HG03175 (cell line): ENCODE measurements around the gene RNF146.
"Not testable (repeated sequence)": the region's sequence is repeated elsewhere in the genome, so short reads cannot be mapped to it uniquely, and the experiment has no call there.

Experiments
- ATAC-seq: cut with Tn5 transposase; IDR thresholded peaks from one replicate; pipeline ENCODE4 v1.9.1; 2021; ENCODE audit warnings: mild to moderate bottlenecking, moderate library complexity; ENCODE audit not compliant: unreplicated experiment

RNF146 gene, protein sequence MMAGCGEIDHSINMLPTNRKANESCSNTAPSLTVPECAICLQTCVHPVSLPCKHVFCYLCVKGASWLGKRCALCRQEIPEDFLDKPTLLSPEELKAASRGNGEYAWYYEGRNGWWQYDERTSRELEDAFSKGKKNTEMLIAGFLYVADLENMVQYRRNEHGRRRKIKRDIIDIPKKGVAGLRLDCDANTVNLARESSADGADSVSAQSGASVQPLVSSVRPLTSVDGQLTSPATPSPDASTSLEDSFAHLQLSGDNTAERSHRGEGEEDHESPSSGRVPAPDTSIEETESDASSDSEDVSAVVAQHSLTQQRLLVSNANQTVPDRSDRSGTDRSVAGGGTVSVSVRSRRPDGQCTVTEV

DNA sequence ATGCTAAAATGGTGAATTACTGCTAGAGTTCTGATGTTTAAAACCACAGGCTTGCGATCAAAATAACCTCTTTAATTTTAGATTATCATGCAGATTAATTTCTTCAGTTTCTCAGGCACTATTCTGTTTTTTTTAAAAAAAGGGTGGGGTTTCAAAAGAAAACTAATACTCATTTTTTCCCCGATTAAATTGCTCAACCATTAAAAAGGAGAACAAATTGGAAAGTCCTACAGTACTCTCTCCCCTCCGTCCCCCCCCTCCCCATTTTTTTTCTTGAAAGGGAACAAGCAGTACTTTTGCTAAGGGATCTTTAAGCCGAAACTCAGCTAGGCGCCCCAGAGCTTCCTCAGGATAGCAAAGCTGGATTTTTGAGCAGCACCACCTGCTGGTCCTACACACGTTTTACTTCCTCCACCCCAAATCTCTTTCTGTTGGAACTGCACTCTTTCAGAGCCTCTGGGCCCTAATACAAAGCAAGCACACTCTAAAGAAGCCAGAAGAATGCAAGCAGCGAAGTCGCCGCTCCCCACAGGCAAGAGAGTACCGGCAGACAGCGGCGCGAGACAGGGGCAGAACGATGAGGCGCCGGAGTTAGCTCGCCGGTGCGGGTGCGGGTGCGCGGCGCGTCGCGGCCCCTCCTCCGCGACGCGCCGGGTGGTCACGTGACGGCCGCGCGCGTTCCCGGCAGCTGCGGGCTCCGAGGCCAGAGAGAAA lies at the start of gene RNF146:
Gene RNF146 (plus strand): TSS at position 687 of the 714 bp plus-strand sequence. CDS start 13,475 bp downstream, outside the sequence.
- ATAC-seq = peak; percentile 81

DNA sequence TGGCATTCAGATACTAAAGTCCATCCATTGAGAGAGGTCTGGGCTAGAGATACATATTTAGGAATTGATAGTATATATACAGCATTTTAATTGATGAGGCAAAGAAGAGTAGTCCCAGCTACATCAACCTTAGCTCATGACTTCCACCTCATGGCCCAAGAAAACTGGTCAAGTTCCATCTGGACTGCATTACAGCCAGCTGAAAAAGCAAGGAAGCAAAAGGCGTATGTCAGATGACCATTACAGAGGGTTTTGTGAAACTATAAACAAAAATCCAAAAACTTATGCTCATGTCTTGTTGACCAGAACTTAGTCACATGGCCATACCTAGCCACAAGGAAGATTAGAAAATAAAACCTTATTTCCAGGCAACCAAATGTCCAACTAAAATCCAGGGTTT lies 46.8 kb upstream of the RNF146 start:
- no peak for ATAC-seq

DNA sequence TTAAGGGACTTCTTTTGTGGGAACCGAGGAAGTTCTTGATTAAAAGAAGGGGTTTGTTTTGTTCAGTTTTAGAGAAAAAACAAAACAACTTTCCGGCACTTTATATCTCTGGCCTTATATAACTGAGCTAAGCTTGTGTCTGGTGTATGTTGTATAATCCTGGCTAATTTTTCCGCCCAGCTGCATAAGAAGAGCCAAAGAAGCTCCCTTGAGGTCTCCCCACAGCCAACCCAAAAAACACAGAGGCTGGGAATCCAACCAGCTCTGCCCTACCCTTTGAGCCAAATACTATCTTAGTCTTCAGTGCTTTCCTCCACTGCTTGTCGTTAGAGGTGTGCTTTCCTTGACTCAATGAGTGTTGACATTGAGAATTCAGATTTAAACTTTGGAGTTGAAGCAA lies 45.5 kb upstream of the RNF146 start:
- ATAC-seq = no peak

DNA sequence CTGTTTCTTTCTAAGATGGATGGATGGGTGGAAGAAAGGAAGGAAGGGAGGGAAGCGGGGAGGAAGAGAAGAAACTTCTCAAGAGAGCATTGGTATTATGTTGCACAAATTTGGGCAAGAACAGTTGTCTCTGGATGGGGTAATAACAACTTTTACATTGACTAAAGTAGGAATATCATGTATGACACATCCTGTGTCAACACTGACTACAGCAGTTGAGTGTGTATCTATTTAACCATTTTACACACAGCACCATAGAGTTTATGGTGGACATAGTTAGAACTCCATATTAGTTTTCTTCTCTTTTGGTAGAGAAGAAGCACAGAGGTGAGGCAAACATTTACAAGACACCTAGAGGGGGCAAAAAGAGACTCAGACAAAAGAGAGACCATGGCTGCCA lies 44.2 kb upstream of the RNF146 start:
- ATAC-seq = no peak

DNA sequence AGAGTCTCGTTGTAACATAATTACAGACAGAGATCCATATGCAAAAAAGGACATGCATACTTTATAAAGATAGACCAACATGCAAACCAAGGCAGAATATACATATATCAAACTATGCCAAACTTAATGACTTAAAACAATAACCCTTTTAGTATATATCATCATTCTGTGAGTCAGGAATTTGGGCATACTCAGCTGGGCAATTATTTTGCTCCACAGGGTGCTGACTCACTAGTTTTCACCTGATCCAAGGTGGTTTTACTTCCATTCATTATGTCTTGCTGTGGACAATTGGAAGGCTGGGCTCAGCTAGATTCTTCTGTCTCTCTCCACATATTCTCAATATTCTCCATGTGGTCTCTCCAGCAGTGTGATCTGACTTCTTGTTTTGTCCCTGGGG lies 41.2 kb upstream of the RNF146 start:
- no peak for ATAC-seq

DNA sequence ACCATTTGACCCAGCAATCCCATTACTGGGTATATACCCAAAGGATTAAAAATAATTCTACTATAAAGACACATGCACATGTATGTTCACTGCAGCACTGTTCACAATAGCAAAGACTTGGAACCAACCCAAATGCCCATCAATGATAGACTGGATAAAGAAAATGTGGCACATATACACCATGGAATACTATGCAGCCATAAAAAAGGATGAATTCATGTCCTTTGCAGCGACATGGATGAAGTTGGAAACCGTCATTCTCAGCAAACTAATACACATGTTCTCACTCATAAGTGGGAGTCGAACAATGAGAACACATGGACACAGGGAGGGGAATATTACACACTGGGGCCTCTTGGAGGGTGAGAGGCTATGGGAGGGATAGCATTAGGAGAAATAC lies 32.8 kb upstream of the RNF146 start:
- not testable (repeated sequence) for ATAC-seq

DNA sequence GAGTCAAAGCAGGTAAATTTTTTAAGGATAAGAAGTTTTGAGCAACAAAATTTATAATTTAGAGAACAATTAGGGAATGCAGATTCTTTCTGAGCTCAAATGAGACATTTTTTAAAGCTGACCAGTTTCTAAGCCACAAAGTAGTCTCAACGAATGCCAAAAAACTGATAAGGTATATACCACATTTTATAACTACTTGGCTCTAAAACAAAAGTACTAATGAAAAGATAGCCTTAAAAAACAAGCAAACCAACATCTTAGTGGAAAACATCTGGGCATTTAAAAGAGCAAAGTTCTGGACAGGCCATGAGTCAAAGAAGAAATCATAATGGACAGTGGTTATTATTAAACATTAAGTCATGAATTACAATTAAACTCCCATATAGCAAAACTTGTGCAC lies 23.2 kb upstream of the RNF146 start:
- no peak for ATAC-seq

DNA sequence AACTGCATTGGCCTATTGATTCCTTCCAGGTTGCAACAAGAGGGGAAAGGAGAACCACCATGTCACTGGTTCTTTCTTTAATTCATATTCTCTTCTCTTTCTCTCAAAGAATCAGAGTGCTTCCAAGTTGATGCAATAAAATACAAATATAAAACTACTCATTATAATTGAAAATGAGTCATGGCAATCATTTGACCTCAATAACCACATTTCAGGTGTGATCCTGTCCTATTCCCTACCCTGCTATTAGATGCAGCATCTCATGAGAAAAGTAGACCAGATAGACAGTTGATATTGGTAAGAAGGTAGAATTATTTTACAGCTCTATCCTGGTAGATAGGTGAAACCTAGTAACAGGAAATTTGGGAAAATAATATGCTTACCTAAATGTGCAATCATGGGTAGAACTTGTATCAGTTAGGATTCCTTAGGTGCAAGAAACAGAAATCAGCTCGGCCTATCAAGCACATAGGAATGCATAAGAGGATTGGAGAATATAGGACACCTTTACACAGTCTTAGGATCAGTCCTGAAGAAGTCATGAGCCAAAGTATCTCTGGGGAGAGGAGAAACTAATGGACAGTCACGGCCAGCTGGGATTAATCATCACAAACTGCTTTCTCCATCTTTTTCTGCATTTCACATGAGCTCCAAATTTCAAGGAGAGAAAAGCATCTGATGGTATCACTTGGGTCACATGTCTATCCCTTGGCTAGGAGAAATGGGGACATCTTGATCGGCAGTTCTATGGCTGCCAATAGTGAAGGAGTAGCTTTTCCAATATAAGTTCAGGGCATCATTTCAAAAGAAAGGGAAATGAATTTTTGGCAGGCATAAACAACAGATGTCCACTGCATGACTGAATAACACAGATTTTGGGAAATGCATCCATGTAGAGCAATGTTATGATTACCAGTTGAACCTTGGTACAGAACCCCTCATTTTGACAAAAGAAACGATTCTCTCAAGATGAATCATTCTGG lies 19.3 kb upstream of the RNF146 start:
- ATAC-seq = no peak

DNA sequence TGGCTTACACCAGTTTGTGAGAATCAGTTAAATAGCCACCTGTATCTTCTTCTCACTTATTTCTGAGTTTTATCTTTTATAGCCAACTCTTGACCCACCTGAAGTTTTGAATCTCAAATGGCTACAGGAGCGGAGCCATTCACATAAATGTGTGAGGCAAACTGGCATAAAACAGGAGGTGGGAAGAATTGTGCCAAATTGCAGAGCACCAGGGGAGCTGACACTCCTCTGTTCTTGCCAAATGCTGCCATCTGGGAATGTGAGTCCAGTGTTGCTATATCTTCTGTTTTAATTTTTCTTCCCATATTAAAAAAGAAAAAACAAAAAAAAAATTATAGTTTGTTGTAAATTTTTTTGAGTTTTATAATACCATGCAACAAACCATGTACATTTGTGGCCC lies 17.0 kb upstream of the RNF146 start:
- no peak for ATAC-seq

DNA sequence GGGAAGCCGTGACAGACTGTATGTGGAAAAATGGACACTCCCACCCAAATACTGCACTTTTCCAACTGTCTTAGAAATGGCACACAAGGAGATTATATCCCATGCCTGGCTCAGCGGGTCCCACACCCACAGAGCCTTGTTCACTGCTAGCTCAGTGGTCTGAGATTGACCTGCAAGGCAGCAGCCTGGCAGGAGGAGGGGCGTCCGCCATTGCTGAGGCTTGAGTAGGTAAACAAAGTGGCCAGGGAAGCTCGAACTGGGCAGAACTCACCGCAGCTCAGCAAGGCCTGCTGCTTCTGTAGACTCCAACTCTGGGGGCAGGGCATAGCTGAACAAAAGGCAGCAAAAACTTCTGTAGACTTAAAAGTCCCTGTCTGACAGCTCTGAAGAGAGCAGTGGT lies 11.4 kb upstream of the RNF146 start:
- no peak for ATAC-seq

DNA sequence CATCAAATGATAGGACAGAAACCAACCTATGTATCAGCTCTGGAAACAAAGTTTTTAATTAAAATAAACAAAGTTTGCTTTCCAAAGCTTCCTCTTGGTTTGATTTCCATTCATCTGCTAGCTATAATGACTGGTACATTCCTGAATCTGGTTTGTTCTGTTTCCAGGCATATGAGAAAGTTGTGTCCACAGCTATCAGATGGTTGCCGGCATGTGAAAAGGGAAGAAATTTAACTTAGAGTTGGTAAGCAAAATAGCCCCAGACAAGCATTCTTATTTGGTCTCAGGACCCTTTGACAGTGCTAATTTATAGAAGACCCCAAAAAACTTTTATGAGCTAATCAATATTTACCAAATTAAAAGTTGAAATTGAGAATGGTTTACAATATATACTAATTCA lies 3.8 kb upstream of the RNF146 start:
- no peak for ATAC-seq

DNA sequence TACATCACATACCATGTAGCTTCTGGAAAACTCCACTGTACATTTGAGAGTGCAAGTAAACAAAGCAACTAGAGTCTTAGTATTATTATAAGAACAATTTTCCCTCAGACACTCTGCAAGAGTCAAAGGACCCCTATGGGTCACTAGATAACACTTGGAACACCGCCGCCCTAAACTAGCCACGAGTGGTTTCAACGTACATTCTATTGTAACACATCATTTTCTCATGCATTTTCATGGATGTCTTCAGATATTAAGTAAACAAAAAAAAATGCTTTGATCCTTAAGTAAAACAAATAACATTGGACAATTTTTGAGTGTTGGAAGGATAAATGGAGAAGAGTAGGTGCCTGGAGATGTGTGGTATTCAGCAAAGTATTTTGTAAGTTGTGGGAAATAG lies 3.2 kb upstream of the RNF146 start:
- ATAC-seq = no peak

DNA sequence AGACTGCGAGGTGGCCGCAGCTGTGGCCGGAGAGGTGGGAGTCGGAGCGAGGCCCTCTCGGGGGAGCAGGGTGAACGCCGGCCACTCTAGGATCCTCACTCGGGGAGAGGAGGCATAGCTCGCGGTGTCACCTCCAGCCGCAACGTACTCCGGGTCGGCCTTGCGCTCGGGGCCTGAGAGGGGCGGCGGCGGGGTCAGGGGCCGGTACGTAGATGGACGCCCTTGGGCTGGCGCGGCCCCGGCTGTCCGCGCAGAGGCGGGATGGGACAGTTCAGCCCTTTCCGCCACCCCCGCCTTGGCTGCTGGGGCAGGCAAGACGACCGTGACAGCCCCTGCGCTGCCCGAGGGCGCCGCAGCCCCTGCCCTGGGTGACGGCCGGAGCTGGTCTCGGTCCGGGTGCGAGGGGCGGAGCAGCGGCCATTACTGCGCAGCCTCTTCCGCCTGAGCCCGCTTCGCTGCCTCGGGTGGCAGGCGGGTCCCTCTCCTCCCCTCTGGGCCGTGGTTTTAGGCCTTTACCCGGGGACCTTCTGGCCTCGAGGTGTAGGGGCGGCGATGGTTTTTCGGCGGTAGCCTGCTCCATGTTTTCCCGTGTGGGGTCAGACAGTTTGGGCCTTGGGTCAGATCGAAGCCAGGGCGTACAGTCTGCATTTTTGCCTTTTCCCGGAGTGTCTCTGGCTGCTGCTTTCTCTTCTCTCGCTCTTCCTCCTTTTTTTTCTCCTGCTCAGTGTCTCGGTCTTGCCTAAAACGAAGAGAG lies 405 bp downstream of the RNF146 start:
- peak; percentile 71 for ATAC-seq

DNA sequence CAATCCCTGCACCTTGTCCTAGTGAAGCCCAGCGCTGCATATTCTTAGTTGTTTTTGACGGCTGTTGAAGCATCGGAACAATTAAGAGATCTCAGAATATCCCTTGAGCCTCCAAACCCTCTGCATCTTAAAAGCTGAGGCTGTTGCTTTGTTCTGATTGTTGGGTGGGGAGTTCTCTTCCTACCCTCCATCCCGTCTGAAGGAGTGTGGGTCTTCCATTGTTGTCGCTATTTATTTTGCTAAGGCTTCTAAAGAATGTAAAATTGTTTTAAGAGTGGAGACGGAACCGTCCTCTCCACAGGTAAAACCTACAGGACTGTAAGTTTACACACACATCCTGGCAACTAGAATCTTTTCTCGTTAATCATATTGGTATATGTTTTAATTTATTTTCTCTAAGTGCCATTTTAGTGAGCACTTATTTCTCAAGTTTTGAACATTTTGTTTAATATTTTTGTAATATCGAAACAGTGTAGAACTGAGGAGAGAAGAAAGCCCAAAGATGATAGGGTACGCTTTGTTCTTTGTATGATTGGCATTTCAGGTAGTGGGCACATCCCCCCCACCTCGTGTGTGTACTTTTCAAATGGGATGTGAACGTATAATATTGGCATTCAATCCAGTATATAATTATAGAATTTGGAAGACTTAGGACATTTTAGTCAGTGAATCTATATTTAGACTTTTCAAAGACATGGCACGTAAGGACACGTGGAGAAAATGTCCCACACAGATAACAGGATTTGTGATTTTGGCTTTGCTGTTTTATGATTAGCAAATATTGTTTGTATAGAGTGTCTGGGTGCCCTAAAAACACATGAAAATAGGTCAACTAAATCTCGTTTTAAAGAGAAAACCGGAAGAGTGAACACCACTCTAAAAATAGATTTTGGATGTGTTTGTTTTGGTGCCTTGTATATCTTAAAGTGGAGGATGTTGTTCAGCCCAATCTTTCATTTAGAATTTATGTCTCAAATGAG lies 1.3 kb downstream of the RNF146 start:
- peak; percentile 3 for ATAC-seq

DNA sequence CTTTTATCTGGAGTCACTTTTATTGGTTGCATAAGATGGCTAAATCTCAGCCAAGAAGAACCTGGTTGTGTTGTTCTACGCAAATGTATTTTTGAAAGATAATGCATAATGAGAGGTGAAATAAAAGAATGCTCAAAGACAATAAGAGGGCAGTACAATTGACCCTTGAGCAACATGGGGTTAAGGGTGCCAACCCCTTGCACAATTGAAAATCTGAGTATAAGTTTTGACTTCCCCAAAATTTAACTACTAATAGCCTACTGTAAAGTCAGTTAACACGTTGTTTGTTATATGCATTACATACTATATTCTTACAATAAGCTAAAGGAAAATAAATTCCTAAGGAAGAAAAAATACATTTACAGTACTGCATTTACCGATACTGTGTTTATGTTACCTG lies 5.9 kb downstream of the RNF146 start:
- ATAC-seq = no peak

DNA sequence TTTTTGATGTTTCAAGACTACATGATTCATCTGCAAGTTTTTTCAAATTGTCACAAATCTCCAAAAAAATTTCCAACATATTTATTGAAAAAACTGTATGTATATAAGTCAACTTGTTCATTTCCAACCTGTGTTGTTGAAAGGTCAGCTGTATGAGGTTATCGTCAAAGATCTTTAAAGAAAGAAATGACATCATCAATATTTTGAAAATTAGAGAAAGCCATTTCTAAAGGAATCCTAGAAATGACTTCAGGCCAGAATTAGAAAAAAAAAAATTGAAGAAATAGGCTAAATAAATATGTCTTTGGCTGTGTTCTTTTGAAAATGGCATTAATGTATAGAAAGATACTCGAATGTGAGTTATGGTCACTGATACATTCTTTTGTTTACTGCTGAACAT lies 6.8 kb downstream of the RNF146 start:
- no peak for ATAC-seq

DNA sequence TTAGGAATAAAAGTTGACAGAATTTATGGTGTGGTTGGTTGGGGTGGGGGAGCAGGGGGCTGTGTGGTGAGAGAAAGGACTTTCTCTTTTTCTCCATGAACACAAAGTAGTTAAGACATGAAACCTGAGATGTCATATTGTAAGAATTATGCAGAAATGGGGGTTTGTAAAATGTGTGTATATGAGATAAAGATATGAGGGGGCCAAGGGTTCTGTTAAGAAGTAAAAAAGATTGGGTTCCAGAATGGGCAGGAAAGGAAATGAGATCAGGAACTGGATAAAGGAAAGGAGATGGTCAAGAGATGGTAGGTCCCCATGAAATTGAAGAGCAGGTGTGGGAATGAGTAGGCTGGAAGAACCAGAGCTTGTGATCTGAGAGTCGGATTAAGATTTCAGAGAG lies 9.7 kb downstream of the RNF146 start:
- ATAC-seq = no peak

DNA sequence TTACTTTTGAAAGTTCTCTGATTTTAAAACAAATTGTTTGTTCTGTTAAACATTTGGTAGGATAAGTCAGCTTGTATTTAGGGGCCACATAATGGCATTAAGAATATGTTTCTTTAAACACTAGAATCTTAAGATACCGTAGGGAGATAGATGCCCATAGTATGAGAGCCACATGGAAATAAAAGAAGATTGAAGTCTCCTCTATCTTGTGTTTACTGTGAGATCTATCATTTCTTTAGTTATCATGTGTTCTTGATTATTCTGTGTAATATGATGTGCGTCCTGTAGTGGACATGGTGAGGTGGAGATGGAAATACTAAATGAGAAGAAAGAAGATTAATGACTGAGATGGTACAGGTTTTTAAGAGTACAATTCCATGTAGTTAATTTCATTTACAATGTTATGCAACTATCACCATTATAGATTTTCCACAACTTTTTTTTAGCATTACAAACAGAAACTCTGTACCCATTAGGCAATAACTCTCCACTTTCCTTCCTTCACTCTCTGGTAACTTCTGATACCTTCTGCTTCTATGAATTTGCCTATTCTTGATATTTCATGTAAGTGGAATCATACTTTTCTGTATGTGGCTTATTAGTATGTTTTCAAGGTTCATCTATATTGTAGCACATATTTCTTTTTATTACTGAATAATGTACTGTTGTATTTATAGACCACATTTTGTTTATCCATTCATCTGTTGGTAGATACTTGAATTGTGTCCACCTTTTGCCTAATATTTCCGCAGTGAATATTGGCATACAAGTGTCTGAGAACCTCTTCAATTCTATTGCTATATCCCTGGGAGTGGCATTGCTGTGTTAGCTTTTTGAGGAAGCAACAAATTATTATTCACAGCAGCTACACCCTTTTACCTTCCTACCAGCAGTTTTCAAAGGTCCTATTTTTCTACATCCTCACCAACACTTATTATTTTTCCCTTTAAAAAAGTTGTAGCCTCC lies 11.5 kb downstream of the RNF146 start:
- ATAC-seq = no peak
